Neural crest cell (in vitro differentiated cells): Measurements from ENCODE around the gene GLIPR2. TPM values are rescaled to one million over a fixed set of nuclear protein-coding genes. Genes with fewer than 3 reads are reported as not detected.

Experiments
- DNase-seq: peaks from one replicate; pipeline ENCODE4 v3.0.0; 2021; ENCODE audit warnings: low read depth, mixed read lengths, low spot score
- H3K27ac Mint-ChIP-seq: one replicate; pipeline ENCODE4 v1.8.0; 2021; ENCODE audit warnings: mild to moderate bottlenecking, mixed read lengths; ENCODE audit not compliant: unreplicated experiment
- H3K27me3 Mint-ChIP-seq: 2 replicates; pipeline ENCODE4 v1.8.0; 2021; ENCODE audit warnings: low read depth, mild to moderate bottlenecking, mixed read lengths
- H3K36me3 Mint-ChIP-seq: 2 replicates; pipeline ENCODE4 v1.8.0; 2021; ENCODE audit warnings: low read depth, mild to moderate bottlenecking, mixed read lengths
- H3K4me1 Mint-ChIP-seq: 2 replicates; pipeline ENCODE4 v1.8.0; 2021; ENCODE audit warnings: mixed read lengths
- H3K4me3 Mint-ChIP-seq: one replicate; pipeline ENCODE4 v1.8.0; 2021; ENCODE audit warnings: mild to moderate bottlenecking, mixed read lengths
- H3K9me3 Mint-ChIP-seq: 2 replicates; pipeline ENCODE4 v1.8.0; 2021; ENCODE audit warnings: mixed read lengths
- total RNA-seq: library from RNA; stranded (reverse); gene quantifications from 2 replicates; pipeline ENCODE4 v1.2.1, GENCODE V29; 2021
- TF ChIP-seq, protein P1 (sequence below): fragments of 200-600 bp; sonication (generic); conservative IDR thresholded peaks from 2 replicates; pipeline ENCODE4 v1.5.0; 2021; ENCODE audit warnings: antibody characterized with exemption, mild to moderate bottlenecking

GLIPR2 gene
- total RNA-seq, 1 donor from 2014 or later: 24.2 TPM

DNA sequence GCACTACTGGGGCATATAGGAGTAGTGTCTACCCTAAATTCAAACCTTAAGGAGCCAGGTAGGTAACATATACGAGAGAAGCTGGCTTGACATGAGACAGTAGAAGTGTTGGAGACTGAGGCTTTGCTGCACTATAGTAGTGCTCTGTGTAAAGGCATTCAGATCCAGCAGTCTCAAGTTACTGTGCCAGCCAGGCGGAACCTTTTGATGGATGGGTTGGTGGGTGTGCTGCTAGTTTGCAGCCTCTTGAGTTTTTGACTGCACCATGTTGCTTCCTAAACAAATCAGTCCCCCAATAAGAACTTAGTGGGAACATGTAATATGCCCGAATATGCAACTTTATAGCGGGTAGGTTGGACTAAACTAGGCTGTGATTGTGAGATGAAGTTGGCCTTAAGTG lies 55.7 kb downstream of the GLIPR2 start:
- TF ChIP-seq, protein P1, sequence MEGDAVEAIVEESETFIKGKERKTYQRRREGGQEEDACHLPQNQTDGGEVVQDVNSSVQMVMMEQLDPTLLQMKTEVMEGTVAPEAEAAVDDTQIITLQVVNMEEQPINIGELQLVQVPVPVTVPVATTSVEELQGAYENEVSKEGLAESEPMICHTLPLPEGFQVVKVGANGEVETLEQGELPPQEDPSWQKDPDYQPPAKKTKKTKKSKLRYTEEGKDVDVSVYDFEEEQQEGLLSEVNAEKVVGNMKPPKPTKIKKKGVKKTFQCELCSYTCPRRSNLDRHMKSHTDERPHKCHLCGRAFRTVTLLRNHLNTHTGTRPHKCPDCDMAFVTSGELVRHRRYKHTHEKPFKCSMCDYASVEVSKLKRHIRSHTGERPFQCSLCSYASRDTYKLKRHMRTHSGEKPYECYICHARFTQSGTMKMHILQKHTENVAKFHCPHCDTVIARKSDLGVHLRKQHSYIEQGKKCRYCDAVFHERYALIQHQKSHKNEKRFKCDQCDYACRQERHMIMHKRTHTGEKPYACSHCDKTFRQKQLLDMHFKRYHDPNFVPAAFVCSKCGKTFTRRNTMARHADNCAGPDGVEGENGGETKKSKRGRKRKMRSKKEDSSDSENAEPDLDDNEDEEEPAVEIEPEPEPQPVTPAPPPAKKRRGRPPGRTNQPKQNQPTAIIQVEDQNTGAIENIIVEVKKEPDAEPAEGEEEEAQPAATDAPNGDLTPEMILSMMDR: no peak
- H3K36me3 Mint-ChIP-seq: peaks cover 5% of the 10 kb centered on the region
- peaks cover 9% of the 10 kb centered on the region for H3K27me3 Mint-ChIP-seq
- peaks cover 50% of the 10 kb centered on the region for H3K4me1 Mint-ChIP-seq
- no peak overlapping the region for H3K27ac Mint-ChIP-seq
- no peaks in the 10 kb centered on the region for H3K9me3 Mint-ChIP-seq
- peak overlapping the region; percentile 93 for H3K4me3 Mint-ChIP-seq
- DNase-seq: no peak

DNA sequence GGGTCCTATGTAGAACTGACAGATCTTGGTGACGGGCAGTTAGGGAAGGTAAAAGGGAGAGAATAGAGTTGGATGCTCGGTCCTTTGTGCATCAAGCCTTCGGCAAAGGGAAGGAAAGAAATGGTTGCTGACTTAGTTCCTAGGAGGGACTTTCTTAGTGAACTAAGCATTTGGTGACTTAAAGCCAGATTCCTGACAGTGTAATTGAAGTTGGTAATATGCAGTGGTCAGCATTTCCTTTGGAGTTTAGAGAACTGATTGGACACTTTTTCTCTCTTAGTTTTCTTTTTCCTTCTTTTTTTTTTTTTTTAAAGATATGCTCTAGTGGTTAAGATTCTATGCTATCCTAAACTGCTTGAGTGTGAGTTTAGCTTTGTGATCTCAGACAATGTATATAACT lies 56.5 kb downstream of the GLIPR2 start:
- TF ChIP-seq, protein P1: no peak
- Mint-ChIP-seq H3K4me3 (peak overlapping the region; percentile 93), H3K27ac (no peak overlapping the region)

DNA sequence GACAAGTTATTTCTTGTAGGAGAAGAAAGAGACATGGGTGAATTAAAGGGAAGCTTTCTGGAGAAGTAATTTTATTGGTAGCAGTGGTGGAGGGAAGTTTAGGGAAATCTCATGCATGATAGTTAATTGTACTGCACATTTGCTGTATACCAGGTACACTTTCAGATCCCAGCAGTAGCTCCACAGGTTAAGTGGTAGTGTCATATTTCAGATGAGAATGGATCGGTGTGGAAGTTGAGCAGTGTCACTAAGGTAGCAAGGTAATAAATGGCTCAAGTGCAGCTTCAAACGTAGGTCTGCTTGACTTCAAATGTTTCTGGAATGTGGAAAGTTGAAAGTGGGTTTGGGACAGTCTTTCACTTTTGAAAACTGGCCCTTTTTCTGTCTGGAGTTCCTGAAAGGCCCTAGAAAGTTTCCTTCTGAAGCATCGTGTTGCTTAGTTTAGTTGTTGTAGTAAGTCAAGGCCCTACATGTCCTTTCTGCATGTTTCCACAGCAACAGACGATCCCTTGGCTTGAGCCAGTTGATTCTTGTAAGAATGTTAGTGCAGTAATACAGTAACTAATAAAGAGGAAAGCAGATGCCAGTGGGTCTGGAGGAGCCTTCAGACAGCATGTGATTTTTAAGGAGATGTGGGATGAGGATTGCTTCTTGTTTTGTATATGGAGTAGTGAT lies 57.9 kb downstream of the GLIPR2 start:
- TF ChIP-seq, protein P1: no peak
- no peak for DNase-seq
- peaks cover 50% of the 10 kb centered on the region for H3K4me1 Mint-ChIP-seq
- no peaks in the 10 kb centered on the region for H3K9me3 Mint-ChIP-seq
- no peak overlapping the region for H3K4me3 Mint-ChIP-seq
- peaks cover 5% of the 10 kb centered on the region for H3K36me3 Mint-ChIP-seq
- H3K27ac Mint-ChIP-seq: no peak overlapping the region
- H3K27me3 Mint-ChIP-seq: no peaks in the 10 kb centered on the region

More for the DNA sequence above, 56.5 kb downstream of the GLIPR2 start:
- Mint-ChIP-seq H3K36me3 (peaks cover 5% of the 10 kb centered on the region), H3K27me3 (peaks cover 9% of the 10 kb centered on the region), H3K9me3 (no peaks in the 10 kb centered on the region), H3K4me1 (peaks cover 50% of the 10 kb centered on the region)
- no peak for DNase-seq

DNA sequence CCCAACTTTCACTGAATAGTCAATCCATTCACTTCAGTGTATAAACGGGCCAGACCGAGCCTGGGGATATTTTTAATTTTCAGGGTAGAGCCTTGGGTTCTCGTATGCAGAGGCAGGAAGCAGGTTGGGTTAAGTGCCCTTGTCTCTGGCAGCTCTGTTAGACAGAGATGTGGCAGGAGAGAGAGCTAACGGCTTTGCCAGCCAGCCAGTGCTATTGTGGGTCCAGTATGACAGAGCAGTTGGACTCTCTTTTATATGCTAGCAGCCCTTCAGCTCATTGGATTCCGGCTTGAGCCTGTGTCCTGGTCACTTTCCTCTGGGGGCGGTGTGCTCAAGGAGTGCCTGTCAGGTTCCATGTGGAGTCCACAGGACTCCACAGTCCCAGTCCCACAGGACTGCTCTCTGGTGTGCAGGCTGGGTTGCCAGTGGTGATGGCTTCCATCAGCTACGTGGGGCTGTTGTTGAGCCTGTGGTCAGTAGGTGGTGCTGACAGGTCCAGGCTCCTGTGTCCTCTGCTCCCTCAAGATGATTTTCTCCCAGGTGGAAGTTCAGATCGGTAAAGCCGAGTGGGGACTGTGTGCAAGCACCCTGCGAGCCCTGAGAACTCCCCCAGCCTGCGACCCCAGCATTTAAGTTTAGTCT lies 68.5 kb downstream of the GLIPR2 start:
- no peaks in the 10 kb centered on the region for H3K9me3 Mint-ChIP-seq
- H3K27ac Mint-ChIP-seq: no peak overlapping the region
- peaks cover 20% of the 10 kb centered on the region for H3K36me3 Mint-ChIP-seq
- DNase-seq: no peak
- H3K4me3 Mint-ChIP-seq: no peak overlapping the region
- peaks cover 19% of the 10 kb centered on the region for H3K4me1 Mint-ChIP-seq
- TF ChIP-seq, protein P1: peak; percentile 26
- H3K27me3 Mint-ChIP-seq: no peaks in the 10 kb centered on the region

DNA sequence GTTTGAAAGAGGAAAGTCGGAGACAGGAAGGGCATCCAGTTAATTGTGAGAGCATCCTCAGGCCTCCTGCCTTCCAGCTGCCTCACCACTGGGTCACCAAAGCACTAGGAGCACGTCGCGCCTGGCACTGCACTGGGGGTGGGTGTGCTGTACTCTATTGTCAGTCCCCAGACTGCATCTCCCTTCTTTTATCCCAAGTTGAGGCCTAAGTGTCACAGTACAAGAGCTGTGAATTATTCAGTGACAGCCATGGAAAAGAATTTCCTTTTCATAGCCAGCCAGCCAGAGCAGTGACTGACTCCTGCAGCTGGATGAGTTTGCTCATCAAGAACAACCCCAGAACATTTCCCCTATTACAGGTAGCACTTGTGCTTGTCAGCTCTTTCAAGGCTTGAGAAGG lies 70.5 kb downstream of the GLIPR2 start:
- peak overlapping the region; percentile 43 for H3K27ac Mint-ChIP-seq
- no peaks in the 10 kb centered on the region for H3K9me3 Mint-ChIP-seq
- H3K27me3 Mint-ChIP-seq: no peaks in the 10 kb centered on the region
- H3K4me3 Mint-ChIP-seq: peak overlapping the region; percentile 20
- no peak for DNase-seq
- TF ChIP-seq, protein P1: no peak
- peaks cover 27% of the 10 kb centered on the region for H3K4me1 Mint-ChIP-seq
- H3K36me3 Mint-ChIP-seq: peaks cover 25% of the 10 kb centered on the region
